ENCODE data around the gene RGS3. TPM values are rescaled to one million over a fixed set of nuclear protein-coding genes. Genes with fewer than 3 reads are reported as not detected.

The RGS3 gene
- total and polyA plus RNA-seq, 2 of the 13 experiments (the other 11 are each of a cell fraction or from before 2014, with no cell fraction given): 17.1 to 28.8 TPM

DNA sequence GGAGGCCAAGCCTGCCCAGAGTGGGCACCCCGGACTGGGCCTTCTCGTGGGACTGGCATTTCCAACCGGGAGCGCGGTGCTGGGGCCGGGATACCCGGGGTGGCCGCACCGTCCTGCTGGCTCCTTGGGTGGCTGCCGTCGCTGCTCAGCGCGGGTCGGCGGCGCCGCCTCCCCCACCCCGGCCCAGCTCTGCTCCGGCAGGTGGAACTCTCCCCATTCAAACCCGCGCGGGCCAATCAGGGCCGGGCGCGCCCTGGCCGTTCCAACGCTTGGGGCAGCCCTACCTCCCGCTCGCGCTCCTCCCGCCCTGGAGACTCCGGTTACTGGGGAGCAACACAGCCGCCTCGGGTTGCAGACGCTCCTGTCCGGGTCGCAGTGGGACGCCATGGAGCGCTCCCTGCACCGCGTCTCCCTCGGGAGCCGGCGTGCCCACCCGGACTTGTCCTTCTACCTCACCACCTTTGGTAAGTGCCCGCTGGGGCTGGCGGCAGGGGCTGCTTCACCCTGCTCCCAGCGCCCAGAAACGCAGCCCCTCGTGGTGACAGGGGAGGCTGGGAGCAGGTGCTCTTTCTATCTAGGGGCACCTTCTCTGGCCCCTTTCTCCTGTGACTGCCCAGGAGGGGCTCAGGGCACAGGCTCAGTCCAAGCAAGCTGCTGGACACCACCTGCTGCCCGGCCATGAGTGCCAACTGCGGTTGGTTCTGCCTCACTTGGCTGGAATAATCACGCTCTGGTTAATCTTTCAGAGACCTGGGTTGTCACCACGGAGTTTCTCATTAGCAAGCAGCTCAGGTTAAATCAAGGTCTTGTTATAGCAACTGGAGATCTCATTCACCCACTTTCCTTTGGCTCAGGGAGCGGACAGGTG lies at the start of gene RGS3 (continued):
- TF ChIP-seq, protein P1, sequence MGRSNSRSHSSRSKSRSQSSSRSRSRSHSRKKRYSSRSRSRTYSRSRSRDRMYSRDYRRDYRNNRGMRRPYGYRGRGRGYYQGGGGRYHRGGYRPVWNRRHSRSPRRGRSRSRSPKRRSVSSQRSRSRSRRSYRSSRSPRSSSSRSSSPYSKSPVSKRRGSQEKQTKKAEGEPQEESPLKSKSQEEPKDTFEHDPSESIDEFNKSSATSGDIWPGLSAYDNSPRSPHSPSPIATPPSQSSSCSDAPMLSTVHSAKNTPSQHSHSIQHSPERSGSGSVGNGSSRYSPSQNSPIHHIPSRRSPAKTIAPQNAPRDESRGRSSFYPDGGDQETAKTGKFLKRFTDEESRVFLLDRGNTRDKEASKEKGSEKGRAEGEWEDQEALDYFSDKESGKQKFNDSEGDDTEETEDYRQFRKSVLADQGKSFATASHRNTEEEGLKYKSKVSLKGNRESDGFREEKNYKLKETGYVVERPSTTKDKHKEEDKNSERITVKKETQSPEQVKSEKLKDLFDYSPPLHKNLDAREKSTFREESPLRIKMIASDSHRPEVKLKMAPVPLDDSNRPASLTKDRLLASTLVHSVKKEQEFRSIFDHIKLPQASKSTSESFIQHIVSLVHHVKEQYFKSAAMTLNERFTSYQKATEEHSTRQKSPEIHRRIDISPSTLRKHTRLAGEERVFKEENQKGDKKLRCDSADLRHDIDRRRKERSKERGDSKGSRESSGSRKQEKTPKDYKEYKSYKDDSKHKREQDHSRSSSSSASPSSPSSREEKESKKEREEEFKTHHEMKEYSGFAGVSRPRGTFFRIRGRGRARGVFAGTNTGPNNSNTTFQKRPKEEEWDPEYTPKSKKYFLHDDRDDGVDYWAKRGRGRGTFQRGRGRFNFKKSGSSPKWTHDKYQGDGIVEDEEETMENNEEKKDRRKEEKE (IDR thresholded peaks at IDR 0.05): no peak
- TF ChIP-seq ZNF264 (CRISPR knock-in tag; IDR thresholded peaks at IDR 0.05) (0 out of 2 replicates have a peak, but pooled peaks have one; percentile 11), TEAD2 (CRISPR knock-in tag; IDR thresholded peaks at IDR 0.05) (0 out of 2 replicates have a peak, but pooled peaks have one; percentile 34), ZNF558 (CRISPR knock-in tag; IDR thresholded peaks at IDR 0.05; ENCODE audit: borderline replicate concordance) (no peak), HIVEP1 (CRISPR knock-in tag; IDR thresholded peaks at IDR 0.05) (peak; percentile 69; the same call in 1 of the 2 replicates), ZNF75D (CRISPR knock-in tag; IDR thresholded peaks at IDR 0.05; ENCODE audit: borderline replicate concordance) (no peak), ELF4 (CRISPR knock-in tag; IDR thresholded peaks at IDR 0.05; ENCODE audit: borderline replicate concordance) (no peak), BRCA1 (CRISPR knock-in tag; IDR thresholded peaks at IDR 0.05) (peak; percentile 75; the same call in 1 of the 2 replicates), ZNF788 (CRISPR knock-in tag; IDR thresholded peaks at IDR 0.05; ENCODE audit: borderline replicate concordance) (peak; percentile 45; the same call in 1 of the 2 replicates), ZNF543 (CRISPR knock-in tag; IDR thresholded peaks at IDR 0.05) (peak; percentile 87; the same call in 1 of the 2 replicates), POLR2G (IDR thresholded peaks at IDR 0.05; ENCODE audit: low read depth, low read length) (peak; percentile 75), ARHGAP35 (CRISPR knock-in tag; IDR thresholded peaks at IDR 0.05; ENCODE audit: borderline replicate concordance) (no peak; the same call in 1 of the 2 replicates), ZNF441 (CRISPR knock-in tag; IDR thresholded peaks at IDR 0.05; ENCODE audit: borderline replicate concordance) (peak; percentile 36; the same call in 1 of the 2 replicates), ETV5 (CRISPR knock-in tag; IDR thresholded peaks at IDR 0.05; ENCODE audit: borderline replicate concordance) (peak; percentile 14; the same call in 1 of the 2 replicates), AHR (CRISPR knock-in tag; IDR thresholded peaks at IDR 0.05) (no peak), PAWR (CRISPR knock-in tag; IDR thresholded peaks at IDR 0.05; ENCODE audit: borderline replicate concordance) (no peak), ZNF138 (CRISPR knock-in tag; IDR thresholded peaks at IDR 0.05; ENCODE audit: low read depth) (no peak)
- TF ChIP-seq, protein P2, sequence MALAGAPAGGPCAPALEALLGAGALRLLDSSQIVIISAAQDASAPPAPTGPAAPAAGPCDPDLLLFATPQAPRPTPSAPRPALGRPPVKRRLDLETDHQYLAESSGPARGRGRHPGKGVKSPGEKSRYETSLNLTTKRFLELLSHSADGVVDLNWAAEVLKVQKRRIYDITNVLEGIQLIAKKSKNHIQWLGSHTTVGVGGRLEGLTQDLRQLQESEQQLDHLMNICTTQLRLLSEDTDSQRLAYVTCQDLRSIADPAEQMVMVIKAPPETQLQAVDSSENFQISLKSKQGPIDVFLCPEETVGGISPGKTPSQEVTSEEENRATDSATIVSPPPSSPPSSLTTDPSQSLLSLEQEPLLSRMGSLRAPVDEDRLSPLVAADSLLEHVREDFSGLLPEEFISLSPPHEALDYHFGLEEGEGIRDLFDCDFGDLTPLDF (CRISPR knock-in tag; IDR thresholded peaks at IDR 0.05): peak; percentile 97
